Measurements from ENCODE around the gene C14orf132.
A peak's percentile ranks its signal among the peaks of the same experiment; 100 is the strongest.

C14orf132 gene

DNA sequence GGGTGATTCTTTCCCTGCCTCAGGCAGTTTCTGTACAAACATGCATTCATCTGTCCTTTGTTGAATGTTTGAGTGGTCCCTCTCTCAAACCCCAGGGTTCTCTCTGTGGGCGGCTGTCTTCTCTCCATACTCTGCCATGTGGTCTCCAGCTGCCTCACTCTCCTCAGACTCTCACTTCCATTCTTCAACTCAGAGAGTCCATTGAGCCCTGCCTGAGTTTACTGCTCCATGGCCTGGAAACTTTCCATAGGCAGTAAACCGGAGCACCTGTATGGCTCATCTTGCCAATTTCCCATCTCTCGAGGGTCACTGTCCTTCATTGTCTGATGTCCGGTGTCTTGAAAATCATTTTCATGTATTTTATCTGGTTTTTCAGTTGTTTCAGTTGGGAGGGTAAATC is 11.3 kb downstream of the C14orf132 start:
- no peak for TF ChIP-seq CTCF (IDR thresholded peaks at IDR 0.05; ENCODE audit: low read depth, low read length, missing control alignments)
- H3K4me3 ChIP-seq (ENCODE audit: low read depth, low read length) = no peak overlapping the region

GRCh38 chr14:96051231-96051630 is 12.1 kb downstream of the C14orf132 start:
- H3K4me3 ChIP-seq (ENCODE audit: low read depth, low read length) = no peak overlapping the region
- no peak for DNase-seq (ENCODE audit: low read depth)
- TF ChIP-seq CTCF (IDR thresholded peaks at IDR 0.05; ENCODE audit: low read depth, low read length, missing control alignments) = no peak

More for the DNA sequence above, 11.3 kb downstream of the C14orf132 start:
- no peak for DNase-seq (ENCODE audit: low read depth)

GRCh38 chr14:96051642-96052540 is 12.7 kb downstream of the C14orf132 start:
- DNase-seq (ENCODE audit: low read depth) = no peak
- no peak overlapping the region for H3K4me3 ChIP-seq (ENCODE audit: low read depth, low read length)
- peak; percentile 67 for TF ChIP-seq CTCF (IDR thresholded peaks at IDR 0.05; ENCODE audit: low read depth, low read length, missing control alignments)

- TF ChIP-seq CTCF (IDR thresholded peaks at IDR 0.05; ENCODE audit: low read depth, low read length, missing control alignments) = no peak
- DNase-seq (ENCODE audit: low read depth) = no peak
These were observed 13.5 kb downstream of the C14orf132 start for GRCh38 chr14:96052541-96053247.

DNA sequence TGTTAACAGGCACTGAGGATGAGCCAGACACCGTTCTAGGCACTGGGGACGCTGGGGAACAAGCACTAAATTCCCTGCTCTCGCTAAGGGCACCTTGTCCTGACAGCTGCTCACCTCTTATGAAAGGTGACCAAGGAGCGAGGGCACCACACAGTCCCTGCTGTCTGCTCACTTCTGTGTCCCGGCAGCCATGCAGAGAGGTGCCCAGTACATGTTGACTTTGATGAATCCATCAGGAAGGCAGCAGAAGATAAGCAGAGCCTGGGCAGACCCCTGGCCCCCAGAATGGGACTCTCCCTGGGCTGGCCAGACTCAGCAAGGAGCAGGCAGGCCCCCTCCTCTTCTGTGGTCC is 14.1 kb downstream of the C14orf132 start:
- no peak overlapping the region for H3K4me3 ChIP-seq (ENCODE audit: low read depth, low read length)
- TF ChIP-seq CTCF (IDR thresholded peaks at IDR 0.05; ENCODE audit: low read depth, low read length, missing control alignments) = no peak
- DNase-seq (ENCODE audit: low read depth) = no peak

More at GRCh38 chr14:96052541-96053247, 13.5 kb downstream of the C14orf132 start:
- H3K4me3 ChIP-seq (ENCODE audit: low read depth, low read length) = no peak overlapping the region

DNA sequence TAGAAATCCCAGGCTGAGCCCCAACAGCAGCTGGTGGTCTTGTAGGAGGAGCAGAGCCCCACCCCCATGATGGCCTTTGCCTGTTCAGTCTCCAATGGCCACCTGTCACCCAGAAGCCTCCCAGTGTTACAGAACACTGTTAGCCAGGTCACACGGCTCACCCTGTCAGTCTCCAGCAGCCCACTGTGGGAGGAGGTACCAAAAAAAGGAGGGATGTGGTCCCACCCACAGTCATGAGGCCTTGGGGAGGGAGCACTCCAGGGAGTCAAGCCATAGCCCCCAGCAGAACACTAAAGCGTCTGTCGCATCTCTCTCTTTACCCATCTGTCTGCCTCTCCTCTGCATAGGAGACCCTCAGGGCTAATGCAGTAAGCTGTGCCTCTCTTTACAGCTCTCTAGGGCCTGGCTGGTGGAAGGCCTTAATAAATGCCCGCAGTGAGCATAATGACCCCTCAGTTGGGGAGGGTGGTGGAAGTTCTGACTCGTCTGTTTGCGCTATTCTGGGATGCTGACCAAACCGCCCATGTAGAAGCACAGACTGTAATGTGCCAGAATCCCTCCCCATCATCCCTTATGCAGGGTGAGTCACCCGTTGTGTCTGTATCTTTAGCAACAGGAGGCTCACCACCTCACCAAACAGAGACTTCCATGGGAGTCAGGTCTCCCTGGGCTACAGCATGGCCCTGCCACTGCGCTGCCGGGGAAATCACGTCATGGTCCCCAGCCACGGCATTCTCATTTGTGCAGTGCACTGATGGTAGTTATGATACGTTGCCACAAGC is 14.6 kb downstream of the C14orf132 start:
- no peak for TF ChIP-seq CTCF (IDR thresholded peaks at IDR 0.05; ENCODE audit: low read depth, low read length, missing control alignments)
- H3K4me3 ChIP-seq (ENCODE audit: low read depth, low read length) = no peak overlapping the region
- DNase-seq (ENCODE audit: low read depth) = no peak
